Ishikawa (cell line): ENCODE measurements around the gene ADCY5.

Experiments used
- CEBPB ChIP-seq: IDR thresholded peaks from 2 replicates; pipeline ENCODE4 v1.6.1; 2012
- CREB1 ChIP-seq: IDR thresholded peaks from 2 replicates; pipeline ENCODE4 v1.6.1; 2012; ENCODE audit warnings: low read depth
- EGR1 ChIP-seq: IDR thresholded peaks from 2 replicates; pipeline ENCODE4 v1.6.1; 2012
- EP300 ChIP-seq: IDR thresholded peaks from 2 replicates; pipeline ENCODE4 v1.6.1; 2012; ENCODE audit warnings: borderline replicate concordance
- FOXM1 ChIP-seq: IDR thresholded peaks from 2 replicates; pipeline ENCODE4 v1.6.1; 2012; ENCODE audit warnings: low read depth, borderline replicate concordance
- MAX ChIP-seq: IDR thresholded peaks from 2 replicates; pipeline ENCODE4 v1.6.1; 2012
- NFIC ChIP-seq: IDR thresholded peaks from 2 replicates; pipeline ENCODE4 v1.6.1; 2012
- REST ChIP-seq: IDR thresholded peaks from 2 replicates; pipeline ENCODE4 v1.6.1; 2012; ENCODE audit warnings: low read depth, mild to moderate bottlenecking
- TAF1 ChIP-seq: IDR thresholded peaks from 2 replicates; pipeline ENCODE4 v1.6.1; 2012; ENCODE audit warnings: low read depth, mild to moderate bottlenecking
- YY1 ChIP-seq: IDR thresholded peaks from 2 replicates; pipeline ENCODE4 v1.6.1; 2012; ENCODE audit warnings: low read depth
- ZBTB7A ChIP-seq: IDR thresholded peaks from 2 replicates; pipeline ENCODE4 v1.6.1; 2012; ENCODE audit warnings: low read depth

DNA sequence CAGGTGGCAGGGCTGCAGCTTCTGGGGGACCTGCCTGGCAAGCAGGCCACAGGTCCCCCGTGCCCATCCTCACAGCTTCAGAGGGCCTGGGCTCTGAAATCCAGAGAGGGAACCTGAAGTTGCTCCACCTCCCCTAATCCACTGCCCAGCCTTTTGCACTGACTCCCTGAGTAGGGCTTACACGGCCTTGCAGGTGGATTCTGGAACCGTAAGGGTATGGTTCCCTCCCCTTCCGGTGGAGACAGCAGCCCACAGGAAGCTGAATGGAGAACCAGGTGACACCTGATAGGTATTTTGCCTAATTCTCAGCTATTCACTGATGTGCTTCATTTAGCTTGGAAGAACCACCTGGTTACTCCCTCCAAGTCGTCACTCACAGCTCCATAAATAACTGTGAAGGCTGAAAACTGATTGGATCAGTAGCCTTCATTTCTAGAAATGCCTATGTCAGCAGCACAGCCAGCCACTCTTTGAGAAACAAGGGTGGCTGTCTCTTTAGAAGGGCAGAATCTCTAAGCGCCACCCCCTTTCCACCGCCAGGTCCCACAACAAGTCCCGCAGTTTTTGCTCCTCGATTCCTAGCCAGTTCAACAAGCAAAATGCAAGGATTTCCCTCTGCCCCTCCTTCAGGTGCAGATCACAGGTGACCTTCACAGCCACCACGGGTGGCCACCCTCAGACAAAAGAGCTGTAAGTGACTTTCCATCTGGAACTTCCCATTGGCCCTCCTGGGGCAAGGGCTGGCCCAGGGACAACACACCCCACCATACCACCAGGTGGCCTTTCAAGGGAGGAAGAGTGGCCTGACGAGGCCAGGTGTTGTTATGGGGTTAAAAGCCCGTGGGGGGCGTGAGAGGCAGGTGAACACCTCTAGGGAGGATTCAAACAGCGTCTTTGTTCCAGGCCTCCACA is 134.3 kb downstream of the ADCY5 start:
- TF ChIP-seq REST (no peak), CEBPB (no peak), NFIC (peak; percentile 63), EGR1 (no peak), EP300 (peak; percentile 62), FOXM1 (no peak), TAF1 (no peak), YY1 (no peak), CREB1 (no peak), MAX (peak; percentile 0; the same call in 1 of the 2 replicates), ZBTB7A (no peak)
